CD8-positive, alpha-beta memory T cell (primary cell): Measurements from ENCODE around the gene RELN. TPM values are rescaled to one million over a fixed set of nuclear protein-coding genes. Genes with fewer than 3 reads are reported as not detected.
A peak's percentile ranks its signal among the peaks of the same experiment; 100 is the strongest.

ENCODE experiments used
- CTCF ChIA-PET: fragments of 350-600 bp; sonication (Branson Sonifier 250); formaldehyde crosslinking; loops from one replicate; lab custom pipeline; 2021; ENCODE audit warnings: antibody characterized with exemption; lab: Charles Lee
- POLR2A ChIA-PET: fragments of 350-600 bp; sonication (Branson Sonifier 250); formaldehyde crosslinking; loops from one replicate; lab custom pipeline; 2021; ENCODE audit warnings: antibody characterized with exemption; lab: Charles Lee
- DNase-seq, 5 donors: peaks; one replicate each; pipeline versions ENCODE4 v3.0.0 to v3.0.0-alpha.2; 2020 to 2022; ENCODE audit warnings: mixed read lengths in 1 of 5
- H3K27ac ChIP-seq: one replicate; pipeline ENCODE4 v1.7.0; 2013; ENCODE audit warnings: low read depth, mild to moderate bottlenecking, low read length, moderate library complexity
- H3K27me3 ChIP-seq: 2 replicates; pipeline ENCODE4 v1.7.0; 2013; ENCODE audit warnings: low read length, mild to moderate bottlenecking; ENCODE audit not compliant: insufficient read depth, poor library complexity, severe bottlenecking
- H3K36me3 ChIP-seq: 2 replicates; pipeline ENCODE4 v1.7.0; 2013; ENCODE audit warnings: mild to moderate bottlenecking, low read length, moderate library complexity; ENCODE audit not compliant: insufficient read depth
- H3K4me1 ChIP-seq: 2 replicates; pipeline ENCODE4 v1.7.0; 2013; ENCODE audit warnings: mild to moderate bottlenecking, low read length, moderate library complexity; ENCODE audit not compliant: insufficient read depth
- H3K4me3 ChIP-seq: 2 replicates; pipeline ENCODE4 v1.7.0; 2013; ENCODE audit warnings: mild to moderate bottlenecking, low read length
- H3K9me3 ChIP-seq: 2 replicates; pipeline ENCODE4 v1.7.0; 2013; ENCODE audit warnings: mild to moderate bottlenecking, low read length
- H3K27ac Mint-ChIP-seq, 8 donors: one replicate each; pipeline ENCODE4 v1.8.0; 2020 to 2021; ENCODE audit warnings: mixed read lengths in 8 of 8, mild to moderate bottlenecking in 6 of 8, inconsistent platforms in 3 of 8, moderate library complexity in 3 of 8
- H3K27me3 Mint-ChIP-seq, 2 donors: one replicate each; pipeline ENCODE4 v1.8.0; 2020 to 2021; ENCODE audit warnings: mixed read lengths in 2 of 2, mild to moderate bottlenecking in 1 of 2, moderate library complexity in 1 of 2
- H3K36me3 Mint-ChIP-seq, 3 donors: one replicate each; pipeline ENCODE4 v1.8.0; 2020 to 2021; ENCODE audit warnings: mixed read lengths in 3 of 3, inconsistent platforms in 1 of 3, mild to moderate bottlenecking in 1 of 3
- H3K4me1 Mint-ChIP-seq, 3 donors: one replicate each; pipeline ENCODE4 v1.8.0; 2020 to 2021; ENCODE audit warnings: mixed read lengths in 3 of 3, inconsistent platforms in 1 of 3, mild to moderate bottlenecking in 1 of 3
- H3K4me3 Mint-ChIP-seq, 7 donors: one replicate each; pipeline ENCODE4 v1.8.0; 2020 to 2021; ENCODE audit warnings: mixed read lengths in 7 of 7, mild to moderate bottlenecking in 6 of 7, moderate library complexity in 4 of 7, inconsistent platforms in 2 of 7
- H3K9me3 Mint-ChIP-seq, 5 donors: one replicate each; pipeline ENCODE4 v1.8.0; 2020 to 2022; ENCODE audit warnings: mixed read lengths in 5 of 5, mild to moderate bottlenecking in 3 of 5, moderate library complexity in 2 of 5, inconsistent platforms in 1 of 5
- polyA plus RNA-seq: library from polyadenylated mRNA; unstranded; fragments of 300-500 nt; fragmentation: Illumina TruSeq; gene quantifications from one replicate; pipeline ENCODE4 v1.2.3, GENCODE V29; 2021
- total RNA-seq, 2 experiments: library from RNA; stranded (reverse); gene quantifications; one replicate each; pipeline ENCODE4 v1.2.3, GENCODE V29; 2021

RELN gene
- total and polyA plus RNA-seq, 3 experiments from 2014 or later: not detected

GRCh38 chr7:103711413-103711812, 278.0 kb downstream of the RELN start:
- Mint-ChIP-seq H3K27me3 (peaks cover 0 to 6% of the 10 kb centered on the region in 2 donors), H3K4me1 (no peaks in the 10 kb centered on the region), H3K36me3 (no peaks in the 10 kb centered on the region), H3K4me3 (no peak overlapping the region), H3K9me3 (peaks cover 0 to 2% (median 0%) of the 10 kb centered on the region in 5 donors), H3K27ac (no peak overlapping the region)
- Histone ChIP-seq H3K36me3 (no peaks in the 10 kb centered on the region), H3K4me3 (no peak overlapping the region), H3K27ac (no peak overlapping the region), H3K4me1 (no peaks in the 10 kb centered on the region), H3K9me3 (no peaks in the 10 kb centered on the region), H3K27me3 (no peaks in the 10 kb centered on the region)
- ChIA-PET CTCF (no interaction called here), POLR2A (no interaction called here)
- no peak for DNase-seq

GRCh38 chr7:103710247-103710646, 279.2 kb downstream of the RELN start:
- H3K4me3 ChIP-seq: no peak overlapping the region
- Mint-ChIP-seq H3K27ac (no peak overlapping the region), H3K4me1 (no peaks in the 10 kb centered on the region), H3K36me3 (no peaks in the 10 kb centered on the region), H3K4me3 (peak overlapping the region in 1 of 7 donors; percentile 15), H3K27me3 (peaks cover 0 to 3% of the 10 kb centered on the region in 2 donors), H3K9me3 (no peaks in the 10 kb centered on the region)
- H3K9me3 ChIP-seq: no peaks in the 10 kb centered on the region
- H3K4me1 ChIP-seq: no peaks in the 10 kb centered on the region
- POLR2A ChIA-PET: no interaction called here
- no peak for DNase-seq
- H3K36me3 ChIP-seq: no peaks in the 10 kb centered on the region
- H3K27ac ChIP-seq: no peak overlapping the region
- H3K27me3 ChIP-seq: no peaks in the 10 kb centered on the region
- CTCF ChIA-PET: no interaction called here

DNA sequence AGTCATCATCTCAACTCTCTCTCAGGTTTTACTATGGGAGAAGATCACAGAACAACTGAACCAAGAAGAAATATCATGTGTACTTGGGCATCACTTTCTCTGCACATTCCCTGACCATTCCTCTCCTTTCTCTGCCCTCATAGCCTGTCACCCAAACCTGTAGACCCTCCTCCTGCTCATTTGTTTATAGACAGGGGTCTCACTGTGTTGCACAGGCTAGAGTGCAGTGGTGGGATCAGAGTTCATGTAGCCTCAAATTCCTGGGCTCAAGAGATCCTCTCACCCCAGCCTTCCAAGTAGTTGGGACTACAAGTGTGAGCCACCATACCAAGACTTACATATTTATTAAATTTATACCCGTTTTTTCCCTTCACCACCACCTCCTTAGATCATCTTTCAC, 282.7 kb downstream of the RELN start:
- Histone ChIP-seq H3K9me3 (no peaks in the 10 kb centered on the region), H3K4me1 (no peaks in the 10 kb centered on the region), H3K4me3 (no peak overlapping the region), H3K36me3 (no peaks in the 10 kb centered on the region), H3K27ac (no peak overlapping the region), H3K27me3 (no peaks in the 10 kb centered on the region)
- ChIA-PET CTCF (no interaction called here), POLR2A (no interaction called here)
- Mint-ChIP-seq H3K4me1 (no peaks in the 10 kb centered on the region), H3K27ac (no peak overlapping the region), H3K9me3 (no peaks in the 10 kb centered on the region), H3K27me3 (peaks cover 0 to 2% of the 10 kb centered on the region in 2 donors), H3K4me3 (no peak overlapping the region), H3K36me3 (no peaks in the 10 kb centered on the region)
- DNase-seq: no peak

- no peaks in the 10 kb centered on the region for H3K9me3 Mint-ChIP-seq
- no peaks in the 10 kb centered on the region for H3K9me3 ChIP-seq
- no peak overlapping the region for H3K4me3 Mint-ChIP-seq
- no peaks in the 10 kb centered on the region for H3K27me3 ChIP-seq
- ChIA-PET POLR2A (no interaction called here), CTCF (no interaction called here)
- DNase-seq: no peak
- H3K27ac Mint-ChIP-seq: no peak overlapping the region
- H3K36me3 Mint-ChIP-seq: no peaks in the 10 kb centered on the region
- H3K27me3 Mint-ChIP-seq: peaks cover 0 to 2% of the 10 kb centered on the region in 2 donors
- H3K4me3 ChIP-seq: no peak overlapping the region
- no peaks in the 10 kb centered on the region for H3K36me3 ChIP-seq
- no peak overlapping the region for H3K27ac ChIP-seq
- H3K4me1 Mint-ChIP-seq: no peaks in the 10 kb centered on the region
- no peaks in the 10 kb centered on the region for H3K4me1 ChIP-seq
These were observed 283.9 kb downstream of the RELN start for GRCh38 chr7:103705542-103705941.

- no peak overlapping the region for H3K27ac ChIP-seq
- H3K27me3 ChIP-seq: no peaks in the 10 kb centered on the region
- H3K4me3 ChIP-seq: no peak overlapping the region
- ChIA-PET POLR2A (no interaction called here), CTCF (no interaction called here)
- Mint-ChIP-seq H3K36me3 (no peaks in the 10 kb centered on the region), H3K27me3 (peaks cover 0 to 2% of the 10 kb centered on the region in 2 donors), H3K9me3 (no peaks in the 10 kb centered on the region), H3K4me3 (no peak overlapping the region), H3K27ac (no peak overlapping the region), H3K4me1 (no peaks in the 10 kb centered on the region)
- no peaks in the 10 kb centered on the region for H3K4me1 ChIP-seq
- H3K36me3 ChIP-seq: no peaks in the 10 kb centered on the region
- no peaks in the 10 kb centered on the region for H3K9me3 ChIP-seq
- DNase-seq: no peak
These were observed 284.8 kb downstream of the RELN start for GRCh38 chr7:103704701-103705100.

DNA sequence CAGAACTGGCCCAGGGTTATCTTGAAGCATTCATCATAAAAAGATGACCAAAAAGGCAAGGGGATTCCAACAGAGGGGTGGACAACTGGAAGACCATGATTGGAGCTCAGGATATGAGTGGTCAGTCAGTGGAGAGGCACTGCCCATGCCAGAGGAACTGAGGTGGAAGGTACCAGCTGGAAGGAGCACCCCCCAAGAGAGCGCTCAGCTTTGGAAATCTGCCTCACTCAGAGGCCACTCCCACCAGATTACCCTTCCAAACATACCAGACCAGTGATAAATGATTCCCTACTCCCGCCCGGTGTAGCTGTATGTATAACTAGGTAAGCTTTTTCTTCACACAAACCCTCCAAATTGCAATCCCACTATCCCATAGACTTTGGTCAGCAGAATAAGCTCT, 286.5 kb downstream of the RELN start:
- peaks cover 0 to 2% of the 10 kb centered on the region in 2 donors for H3K27me3 Mint-ChIP-seq
- Histone ChIP-seq H3K27ac (no peak overlapping the region), H3K36me3 (no peaks in the 10 kb centered on the region), H3K9me3 (no peaks in the 10 kb centered on the region), H3K4me1 (no peaks in the 10 kb centered on the region), H3K4me3 (no peak overlapping the region), H3K27me3 (no peaks in the 10 kb centered on the region)
- no peak overlapping the region for H3K27ac Mint-ChIP-seq
- POLR2A ChIA-PET: no interaction called here
- CTCF ChIA-PET: no interaction called here
- no peaks in the 10 kb centered on the region for H3K36me3 Mint-ChIP-seq
- H3K9me3 Mint-ChIP-seq: no peaks in the 10 kb centered on the region
- no peaks in the 10 kb centered on the region for H3K4me1 Mint-ChIP-seq
- no peak overlapping the region for H3K4me3 Mint-ChIP-seq
- no peak for DNase-seq

- Histone ChIP-seq H3K27ac (no peak overlapping the region), H3K9me3 (no peaks in the 10 kb centered on the region), H3K4me1 (no peaks in the 10 kb centered on the region), H3K27me3 (no peaks in the 10 kb centered on the region), H3K36me3 (no peaks in the 10 kb centered on the region), H3K4me3 (no peak overlapping the region)
- H3K4me3 Mint-ChIP-seq: no peak overlapping the region
- H3K4me1 Mint-ChIP-seq: no peaks in the 10 kb centered on the region
- CTCF ChIA-PET: no interaction called here
- POLR2A ChIA-PET: no interaction called here
- H3K36me3 Mint-ChIP-seq: no peaks in the 10 kb centered on the region
- peaks cover 0 to 2% of the 10 kb centered on the region in 2 donors for H3K27me3 Mint-ChIP-seq
- no peak for DNase-seq
- no peak overlapping the region for H3K27ac Mint-ChIP-seq
- H3K9me3 Mint-ChIP-seq: no peaks in the 10 kb centered on the region
These were observed 287.0 kb downstream of the RELN start for GRCh38 chr7:103702454-103702853.

- no peak for DNase-seq
- ChIA-PET CTCF (no interaction called here), POLR2A (no interaction called here)
- no peaks in the 10 kb centered on the region for H3K27me3 ChIP-seq
- Mint-ChIP-seq H3K36me3 (no peaks in the 10 kb centered on the region), H3K27me3 (peaks cover 0 to 2% of the 10 kb centered on the region in 2 donors), H3K9me3 (no peaks in the 10 kb centered on the region), H3K4me3 (no peak overlapping the region), H3K27ac (no peak overlapping the region), H3K4me1 (no peaks in the 10 kb centered on the region)
- no peak overlapping the region for H3K4me3 ChIP-seq
- H3K4me1 ChIP-seq: no peaks in the 10 kb centered on the region
- no peak overlapping the region for H3K27ac ChIP-seq
- no peaks in the 10 kb centered on the region for H3K9me3 ChIP-seq
- H3K36me3 ChIP-seq: no peaks in the 10 kb centered on the region
These were observed 290.4 kb downstream of the RELN start for GRCh38 chr7:103699032-103699431.

GRCh38 chr7:103698064-103698463, 291.4 kb downstream of the RELN start:
- CTCF ChIA-PET: no interaction called here
- POLR2A ChIA-PET: no interaction called here

More at GRCh38 chr7:103698064-103698463, 291.4 kb downstream of the RELN start:
- Mint-ChIP-seq H3K27me3 (peaks cover 0 to 2% of the 10 kb centered on the region in 2 donors), H3K27ac (no peak overlapping the region), H3K9me3 (no peaks in the 10 kb centered on the region), H3K4me1 (no peaks in the 10 kb centered on the region), H3K36me3 (no peaks in the 10 kb centered on the region), H3K4me3 (no peak overlapping the region)
- Histone ChIP-seq H3K4me3 (no peak overlapping the region), H3K27me3 (no peaks in the 10 kb centered on the region), H3K9me3 (no peaks in the 10 kb centered on the region), H3K4me1 (no peaks in the 10 kb centered on the region), H3K36me3 (no peaks in the 10 kb centered on the region), H3K27ac (no peak overlapping the region)
- DNase-seq: no peak
